Right lobe of liver (tissue), 6 donors: ENCODE data around the gene ZMYND8. TPM values are rescaled to one million over a fixed set of nuclear protein-coding genes. Genes with fewer than 3 reads are reported as not detected.

ENCODE experiments used
- ATAC-seq, 4 donors: fragments of 200-7000 bp; cut with Tn5 transposase; one replicate each; pipeline ENCODE4 v1.9.1; 2020; ENCODE audit warnings: mild to moderate bottlenecking in 4 of 4, moderate library complexity in 4 of 4
- DNase-seq, 3 donors: peaks; one replicate each; pipeline ENCODE4 v3.0.0-alpha.2; 2020
- H3K27ac ChIP-seq, 3 donors: fragments of 200-600 bp; one replicate each; pipeline ENCODE4 v1.8.0; 2022
- H3K27me3 ChIP-seq, 2 donors: fragments of 200-600 bp; one replicate each; pipeline ENCODE4 v1.8.0; 2022
- H3K36me3 ChIP-seq, 4 donors: fragments of 200-600 bp; sonication (generic) in 1 of 4; one replicate each; pipeline versions ENCODE4 v1.5.1 to v1.8.0; 2017 to 2022; ENCODE audit warnings: control low read depth in 1 of 4
- H3K4me1 ChIP-seq, 4 donors: fragments of 200-600 bp; sonication (generic) in 1 of 4; one replicate each; pipeline versions ENCODE4 v1.5.1 to v1.8.0; 2017 to 2022; ENCODE audit warnings: control low read depth in 1 of 4
- H3K4me3 ChIP-seq, 3 donors: fragments of 200-600 bp; one replicate each; pipeline ENCODE4 v1.8.0; 2022
- H3K9me3 ChIP-seq, 4 donors: fragments of 200-600 bp; sonication (generic) in 1 of 4; one replicate each; pipeline versions ENCODE4 v1.5.1 to v1.8.0; 2017 to 2022; ENCODE audit warnings: control low read depth in 1 of 4
- CTCF ChIP-seq, 4 donors: fragments of 200-600 bp in 3 of 4; fragments of 450-650 bp in 1 of 4; IDR thresholded peaks; one replicate each; pipeline versions ENCODE4 v1.5.1 to v1.8.0; 2016 to 2022; ENCODE audit warnings: antibody characterized with exemption in 4 of 4, mild to moderate bottlenecking in 2 of 4
- POLR2A ChIP-seq: fragments of 450-650 bp; IDR thresholded peaks from one replicate; pipeline ENCODE4 v1.6.1; 2017; ENCODE audit warnings: antibody characterized with exemption, mild to moderate bottlenecking
- WGBS: methylation state at CpG from one replicate; pipeline ENCODE4 v1.1.6; 2018; ENCODE audit warnings: low coverage, low lambda C conversion rate; ENCODE audit not compliant: insufficient coverage; ENCODE audit errors: missing lambda C conversion rate; 5-methylcytosine and 5-hydroxymethylcytosine counted together
- intact Hi-C, 2 donors: fragments of 100-400 bp; cut with DNase I; formaldehyde crosslinking; loops; one replicate each; pipeline versions ENCODE4 v1.11.2 to v1.14.1; 2022
- total RNA-seq, 6 experiments: library from RNA; depleted of rRNA in 2 of 6; stranded (reverse); fragments of >200 nt in 2 of 6; fragmentation: NEBNext Ultra II Directional in 3 of 6; extraction: Animal tissue kit (Norgen Biotek cat#: 25700) in 3 of 6; gene quantifications; one replicate each; pipeline versions ENCODE4 v1.1.0 to v1.2.4, GENCODE V29; 2016 to 2023
- donor health status: DM: no; HTN: yes; CAD: no.
- donor health status: DM: no; HTN: no; CAD: no.
- donor health status: DM: no; HTN: no; CAD: no.
- donor health status: DM: no; HTN: yes; CAD: no.
- donor health status: DM: no; HTN: yes; CAD: no.

Gene ZMYND8
- total RNA-seq, 6 experiments from 2014 or later: 7.8 to 25.7 (median 13.8) TPM

GRCh38 chr20:47212606-47213207, 143.8 kb downstream of the ZMYND8 start:
- no peak for ATAC-seq
- intact Hi-C loops: no loop called here
- Histone ChIP-seq H3K4me3 (no peak overlapping the region), H3K36me3 (peaks cover 0 to 20% (median 11%) of the 10 kb centered on the region in 4 donors), H3K27ac (no peak overlapping the region), H3K4me1 (peaks cover 0 to 13% (median 5%) of the 10 kb centered on the region in 4 donors), H3K27me3 (no peaks in the 10 kb centered on the region), H3K9me3 (no peaks in the 10 kb centered on the region)
- no peak for DNase-seq
- TF ChIP-seq POLR2A: no peak
- TF ChIP-seq CTCF (IDR thresholded peaks at IDR 0.05): no peak
- WGBS: 93% methylated on average over 5 of the region's 9 CpGs

GRCh38 chr20:47211036-47211435, 145.5 kb downstream of the ZMYND8 start:
- H3K36me3 ChIP-seq: peaks cover 0 to 20% (median 10%) of the 10 kb centered on the region in 4 donors

GRCh38 chr20:47210470-47210869, 146.0 kb downstream of the ZMYND8 start:
- no peak for TF ChIP-seq POLR2A
- no peak for TF ChIP-seq CTCF (IDR thresholded peaks at IDR 0.05)
- Histone ChIP-seq H3K36me3 (peaks cover 0 to 20% (median 10%) of the 10 kb centered on the region in 4 donors), H3K4me1 (peaks cover 0 to 2% (median 0%) of the 10 kb centered on the region in 4 donors), H3K9me3 (no peaks in the 10 kb centered on the region), H3K4me3 (no peak overlapping the region), H3K27ac (no peak overlapping the region), H3K27me3 (no peaks in the 10 kb centered on the region)
- 94% methylated on average over 9 of the region's 13 CpGs for WGBS
- ATAC-seq (no peak), DNase-seq (no peak)
- intact Hi-C loops: no loop called here

More at GRCh38 chr20:47211036-47211435, 145.5 kb downstream of the ZMYND8 start:
- Histone ChIP-seq H3K4me1 (no peaks in the 10 kb centered on the region), H3K27me3 (no peaks in the 10 kb centered on the region), H3K4me3 (no peak overlapping the region), H3K9me3 (no peaks in the 10 kb centered on the region), H3K27ac (no peak overlapping the region)
- WGBS: 97% methylated on average over 6 of the region's 7 CpGs
- ATAC-seq (no peak), DNase-seq (no peak)
- intact Hi-C loops: no loop called here
- TF ChIP-seq POLR2A: no peak
- TF ChIP-seq CTCF (IDR thresholded peaks at IDR 0.05): no peak

- Histone ChIP-seq H3K27ac (no peak overlapping the region), H3K36me3 (peaks cover 0 to 20% (median 10%) of the 10 kb centered on the region in 4 donors), H3K4me3 (no peak overlapping the region), H3K9me3 (no peaks in the 10 kb centered on the region), H3K4me1 (peaks cover 0 to 4% (median 0%) of the 10 kb centered on the region in 4 donors), H3K27me3 (no peaks in the 10 kb centered on the region)
- intact Hi-C loops: loop anchor here (10.0 kb wide), 2 partner anchors 45 to 175 kb away; no protein-coding TSS in a partner anchor
- ATAC-seq (no peak), DNase-seq (no peak)
- WGBS: 94% methylated on average over 16 of the region's 17 CpGs
- TF ChIP-seq CTCF (IDR thresholded peaks at IDR 0.05): no peak
- no peak for TF ChIP-seq POLR2A
These were observed 146.5 kb downstream of the ZMYND8 start for GRCh38 chr20:47209982-47210381.
